WI38 (cell line): ENCODE measurements around the gene DEPDC1.
A peak's percentile ranks its signal among the peaks of the same experiment; 100 is the strongest.

Experiments used
- H3K4me3 ChIP-seq: 2 replicates; pipeline ENCODE4 v1.5.1; 2011; ENCODE audit warnings: low read depth, mild to moderate bottlenecking, control low read depth, low read length
- TF ChIP-seq, protein P1 (sequence below): IDR thresholded peaks from 2 replicates; pipeline ENCODE4 v1.5.1; 2012; ENCODE audit warnings: low read depth, mild to moderate bottlenecking, control low read depth, low read length

Gene DEPDC1, protein sequence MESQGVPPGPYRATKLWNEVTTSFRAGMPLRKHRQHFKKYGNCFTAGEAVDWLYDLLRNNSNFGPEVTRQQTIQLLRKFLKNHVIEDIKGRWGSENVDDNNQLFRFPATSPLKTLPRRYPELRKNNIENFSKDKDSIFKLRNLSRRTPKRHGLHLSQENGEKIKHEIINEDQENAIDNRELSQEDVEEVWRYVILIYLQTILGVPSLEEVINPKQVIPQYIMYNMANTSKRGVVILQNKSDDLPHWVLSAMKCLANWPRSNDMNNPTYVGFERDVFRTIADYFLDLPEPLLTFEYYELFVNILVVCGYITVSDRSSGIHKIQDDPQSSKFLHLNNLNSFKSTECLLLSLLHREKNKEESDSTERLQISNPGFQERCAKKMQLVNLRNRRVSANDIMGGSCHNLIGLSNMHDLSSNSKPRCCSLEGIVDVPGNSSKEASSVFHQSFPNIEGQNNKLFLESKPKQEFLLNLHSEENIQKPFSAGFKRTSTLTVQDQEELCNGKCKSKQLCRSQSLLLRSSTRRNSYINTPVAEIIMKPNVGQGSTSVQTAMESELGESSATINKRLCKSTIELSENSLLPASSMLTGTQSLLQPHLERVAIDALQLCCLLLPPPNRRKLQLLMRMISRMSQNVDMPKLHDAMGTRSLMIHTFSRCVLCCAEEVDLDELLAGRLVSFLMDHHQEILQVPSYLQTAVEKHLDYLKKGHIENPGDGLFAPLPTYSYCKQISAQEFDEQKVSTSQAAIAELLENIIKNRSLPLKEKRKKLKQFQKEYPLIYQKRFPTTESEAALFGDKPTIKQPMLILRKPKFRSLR

DNA sequence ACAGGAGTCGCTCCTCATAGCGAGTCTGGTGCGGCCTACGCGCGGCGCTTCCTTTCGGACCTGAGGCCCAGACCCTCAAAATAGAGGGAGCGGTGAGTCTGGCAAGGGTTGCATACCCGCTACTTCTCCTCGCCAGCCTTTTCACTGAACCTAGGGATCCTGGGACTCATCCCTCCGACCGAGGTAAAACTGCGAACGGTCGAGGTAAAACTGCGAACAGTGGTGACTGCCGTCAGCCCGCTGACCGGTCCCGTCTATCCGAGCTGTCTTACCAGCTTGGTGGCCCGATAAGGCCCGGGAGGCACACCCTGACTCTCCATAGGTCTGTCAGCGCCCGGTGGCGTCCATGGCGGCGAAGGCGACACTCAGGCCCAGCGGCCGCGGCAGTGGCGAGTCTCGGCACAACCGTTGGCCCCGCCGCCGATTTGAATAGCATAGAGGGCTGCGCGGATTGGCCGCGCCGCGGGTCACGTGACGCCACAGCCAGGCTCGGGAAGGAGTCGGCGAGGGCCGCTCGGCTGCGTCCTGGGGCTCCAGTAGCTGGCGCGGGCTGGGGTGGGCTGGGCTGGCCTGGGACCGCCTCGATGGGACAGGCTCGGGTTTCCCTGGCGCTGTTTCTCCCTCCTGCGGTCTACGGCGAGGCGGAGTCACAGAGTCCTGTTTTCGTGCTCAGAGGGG, at the start of gene DEPDC1:
DEPDC1 (minus strand) TSS at position 403 of the 678 bp plus-strand sequence; CDS start at position 320, 83 bp downstream.
- TF ChIP-seq, protein P1, sequence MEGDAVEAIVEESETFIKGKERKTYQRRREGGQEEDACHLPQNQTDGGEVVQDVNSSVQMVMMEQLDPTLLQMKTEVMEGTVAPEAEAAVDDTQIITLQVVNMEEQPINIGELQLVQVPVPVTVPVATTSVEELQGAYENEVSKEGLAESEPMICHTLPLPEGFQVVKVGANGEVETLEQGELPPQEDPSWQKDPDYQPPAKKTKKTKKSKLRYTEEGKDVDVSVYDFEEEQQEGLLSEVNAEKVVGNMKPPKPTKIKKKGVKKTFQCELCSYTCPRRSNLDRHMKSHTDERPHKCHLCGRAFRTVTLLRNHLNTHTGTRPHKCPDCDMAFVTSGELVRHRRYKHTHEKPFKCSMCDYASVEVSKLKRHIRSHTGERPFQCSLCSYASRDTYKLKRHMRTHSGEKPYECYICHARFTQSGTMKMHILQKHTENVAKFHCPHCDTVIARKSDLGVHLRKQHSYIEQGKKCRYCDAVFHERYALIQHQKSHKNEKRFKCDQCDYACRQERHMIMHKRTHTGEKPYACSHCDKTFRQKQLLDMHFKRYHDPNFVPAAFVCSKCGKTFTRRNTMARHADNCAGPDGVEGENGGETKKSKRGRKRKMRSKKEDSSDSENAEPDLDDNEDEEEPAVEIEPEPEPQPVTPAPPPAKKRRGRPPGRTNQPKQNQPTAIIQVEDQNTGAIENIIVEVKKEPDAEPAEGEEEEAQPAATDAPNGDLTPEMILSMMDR, result no peak
- peak within 1 kb of the TSS; percentile 96 for H3K4me3 ChIP-seq

DNA sequence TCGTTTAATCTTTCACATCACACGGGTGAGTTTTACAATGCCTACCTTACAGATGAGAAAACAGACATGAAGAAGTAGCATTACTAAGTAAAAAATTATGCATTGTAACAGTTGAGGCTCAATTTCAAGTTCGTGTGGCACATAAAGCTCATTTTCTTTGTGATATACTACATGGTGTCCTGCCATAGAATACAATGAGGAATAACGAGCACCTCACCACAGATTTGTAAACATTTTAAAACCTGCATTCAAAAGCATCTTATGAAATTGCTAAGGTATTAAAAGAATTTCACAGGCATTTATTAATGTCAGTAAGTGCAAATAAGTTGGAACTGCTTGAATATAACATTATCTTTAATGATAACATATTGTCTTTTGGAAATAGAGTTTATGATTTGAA, 47.8 kb upstream of the DEPDC1 start:
- H3K4me3 ChIP-seq, result no peak overlapping the region
- TF ChIP-seq, protein P1, result no peak

DNA sequence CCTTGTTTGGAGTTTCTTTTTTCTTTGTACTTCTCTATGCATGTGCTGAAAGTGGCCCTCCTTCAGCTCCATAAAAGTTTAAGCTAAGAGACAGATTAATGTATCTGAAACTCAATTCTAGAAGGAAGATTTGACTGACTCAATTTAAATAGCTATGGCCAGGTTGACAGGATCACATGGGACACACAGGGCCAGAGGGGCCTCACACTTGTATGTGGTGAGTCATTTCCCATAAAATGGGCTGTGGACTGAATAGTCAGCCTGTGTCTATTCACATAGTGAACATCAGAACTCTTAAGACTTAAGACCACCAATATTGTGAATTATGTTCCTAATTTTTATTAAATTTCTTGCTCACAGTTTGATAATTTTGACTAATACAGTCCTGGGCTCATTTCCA, 45.7 kb upstream of the DEPDC1 start:
- TF ChIP-seq, protein P1, result no peak
- no peak overlapping the region for H3K4me3 ChIP-seq

DNA sequence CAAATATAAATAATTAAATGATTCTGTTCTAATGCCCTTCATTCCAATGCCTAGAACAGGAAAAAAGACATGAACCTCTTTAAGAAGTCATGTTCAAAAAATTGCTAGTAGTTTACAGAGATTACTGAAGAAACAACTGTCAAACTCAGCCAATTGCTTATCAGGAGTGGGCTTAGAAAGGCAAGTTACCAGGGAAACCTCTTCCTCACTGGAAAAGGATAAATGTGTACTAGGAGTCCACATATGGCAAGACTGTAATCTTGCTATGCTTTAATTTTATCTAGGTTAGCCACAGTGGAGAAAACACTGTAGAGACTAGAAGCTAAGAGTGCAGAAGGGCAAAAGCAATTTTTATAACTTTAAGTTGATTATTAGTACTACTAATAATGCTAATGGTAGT, 42.1 kb upstream of the DEPDC1 start:
- TF ChIP-seq, protein P1, result no peak
- H3K4me3 ChIP-seq, result no peak overlapping the region

DNA sequence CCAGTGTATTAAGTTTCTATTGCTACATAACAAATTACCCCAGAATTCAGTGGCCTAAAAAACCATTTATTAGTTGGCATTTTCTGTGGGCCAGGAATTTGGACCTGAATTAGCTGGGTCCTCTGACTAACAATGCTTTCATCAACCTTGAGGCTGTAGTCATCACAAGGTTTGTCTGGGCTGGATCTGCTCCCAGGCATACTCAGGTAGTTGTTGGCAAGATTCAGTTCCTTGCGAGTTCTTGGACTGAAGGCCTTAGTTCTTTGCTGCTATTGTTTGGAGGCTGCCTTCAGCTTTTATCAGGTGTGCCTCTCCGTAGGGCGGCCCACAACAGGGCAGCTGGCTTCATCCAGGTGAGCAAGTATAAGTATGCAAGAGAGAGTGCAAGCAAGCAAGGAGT, 31.4 kb upstream of the DEPDC1 start:
- H3K4me3 ChIP-seq, result no peak overlapping the region
- TF ChIP-seq, protein P1, result no peak

DNA sequence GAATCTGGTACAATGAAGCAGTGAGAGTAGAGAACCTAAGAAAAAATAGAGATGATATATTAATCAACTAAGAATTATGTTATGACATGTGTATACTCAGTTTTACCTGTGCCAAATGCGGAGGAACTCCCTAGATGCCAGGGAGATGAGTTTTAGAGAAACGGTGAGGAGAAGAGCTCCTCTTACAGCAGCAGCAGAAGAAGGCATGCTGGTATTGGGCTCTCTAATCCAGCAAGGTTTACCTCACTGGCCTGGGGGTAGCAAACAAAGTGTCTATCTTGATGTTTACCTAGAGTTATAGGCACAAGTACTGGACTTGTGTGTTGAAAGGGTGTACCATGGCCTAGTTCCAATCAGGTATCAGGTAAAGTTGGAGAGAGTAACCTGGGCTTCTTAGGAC, 28.9 kb upstream of the DEPDC1 start:
- TF ChIP-seq, protein P1, result no peak
- H3K4me3 ChIP-seq, result no peak overlapping the region

DNA sequence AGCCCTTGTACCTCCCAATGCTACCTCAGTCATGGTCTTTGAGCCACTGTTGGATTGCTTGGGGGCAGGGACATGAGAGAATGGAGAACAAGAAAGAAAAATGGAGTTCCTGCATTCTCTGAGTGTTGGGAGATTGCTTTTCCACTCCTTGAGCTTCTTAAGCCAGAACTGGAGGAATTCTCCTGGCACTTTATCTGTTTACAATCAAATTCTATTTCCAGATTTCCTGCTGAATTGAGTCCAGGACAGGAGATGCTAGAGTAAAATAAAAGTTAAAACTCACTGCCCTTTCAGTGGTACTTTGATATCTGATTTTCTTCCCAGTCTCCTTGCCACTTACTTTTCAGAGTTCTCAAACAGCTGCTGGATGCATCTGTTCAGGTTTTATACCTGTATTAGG, 24.4 kb upstream of the DEPDC1 start:
- no peak overlapping the region for H3K4me3 ChIP-seq
- TF ChIP-seq, protein P1, result no peak
